Right renal cortex interstitium (tissue), 3 donors: Measurements from ENCODE around the gene KCTD3. TPM values are rescaled to one million over a fixed set of nuclear protein-coding genes. Genes with fewer than 3 reads are reported as not detected.

ENCODE experiments used
- DNase-seq, 3 donors: peaks; one replicate each; pipeline ENCODE4 v3.0.0-alpha.2; 2013; ENCODE audit warnings: low read depth in 3 of 3, low spot score in 2 of 3
- polyA plus RNA-seq, 3 donors: library from polyadenylated mRNA; unstranded; fragments of 120-200 nt; gene quantifications; one replicate each; pipeline ENCODE4 v1.2.1, GENCODE V29; 2013; ENCODE audit not compliant: insufficient read length in 3 of 3

The KCTD3 gene
- polyA plus RNA-seq, 3 donors, result 74.5 to 84.1 (median 78.1) TPM

- DNase-seq, result no peak
These were observed 36.2 kb downstream of the KCTD3 start for GRCh38 chr1:215603319-215603718.

- no peak for DNase-seq
These were observed 38.0 kb downstream of the KCTD3 start for GRCh38 chr1:215605011-215605621.

GRCh38 chr1:215606036-215606435 lies 38.9 kb downstream of the KCTD3 start:
- DNase-seq, result no peak

- DNase-seq, result no peak
These were observed 39.6 kb downstream of the KCTD3 start for GRCh38 chr1:215606564-215607168.

- DNase-seq, result no peak
These were observed 40.3 kb downstream of the KCTD3 start for GRCh38 chr1:215607412-215607811.

GRCh38 chr1:215608646-215609045 lies 41.5 kb downstream of the KCTD3 start:
- DNase-seq, result no peak

GRCh38 chr1:215612391-215612790 lies 45.3 kb downstream of the KCTD3 start:
- DNase-seq, result no peak

GRCh38 chr1:215617979-215618378 lies 50.9 kb downstream of the KCTD3 start:
- no peak for DNase-seq

GRCh38 chr1:215623162-215623561 lies 56.1 kb downstream of the KCTD3 start:
- DNase-seq, result no peak

GRCh38 chr1:215625949-215626348 lies 58.8 kb downstream of the KCTD3 start:
- DNase-seq, result no peak

- peak in 1 of 3 donors; percentile 15 for DNase-seq
These were observed 63.9 kb downstream of the KCTD3 start for GRCh38 chr1:215631040-215631439.

GRCh38 chr1:215631489-215631888 lies 64.4 kb downstream of the KCTD3 start:
- no peak for DNase-seq

GRCh38 chr1:215635827-215636226 lies 68.7 kb downstream of the KCTD3 start:
- no peak for DNase-seq

GRCh38 chr1:215636258-215636965 lies 69.3 kb downstream of the KCTD3 start:
- no peak for DNase-seq

GRCh38 chr1:215637041-215637573 lies 70.0 kb downstream of the KCTD3 start:
- no peak for DNase-seq

- DNase-seq, result no peak
These were observed 73.5 kb downstream of the KCTD3 start for GRCh38 chr1:215640429-215641148.

GRCh38 chr1:215643592-215644321 lies 76.7 kb downstream of the KCTD3 start:
- no peak for DNase-seq

- DNase-seq, result no peak
These were observed 78.1 kb downstream of the KCTD3 start for GRCh38 chr1:215645182-215645581.

- no peak for DNase-seq
These were observed 78.8 kb downstream of the KCTD3 start for GRCh38 chr1:215645861-215646260.

GRCh38 chr1:215647738-215648137 lies 80.6 kb downstream of the KCTD3 start:
- DNase-seq, result no peak
